ENCODE data around the gene UACA.

UACA gene

GRCh38 chr15:70608144-70608543, 155.2 kb downstream of the UACA start:
- TF ChIP-seq CTCF (IDR thresholded peaks at IDR 0.05; ENCODE audit: low read depth, low read length) = no peak
- DNase-seq (ENCODE audit: low read depth in 2 of 2) = peak; percentile 12 to 88
- no peak overlapping the region for H3K4me3 ChIP-seq (replicated peaks in 1 of 2; ENCODE audit: low read depth in 2 of 2, low read length in 2 of 2)

DNA sequence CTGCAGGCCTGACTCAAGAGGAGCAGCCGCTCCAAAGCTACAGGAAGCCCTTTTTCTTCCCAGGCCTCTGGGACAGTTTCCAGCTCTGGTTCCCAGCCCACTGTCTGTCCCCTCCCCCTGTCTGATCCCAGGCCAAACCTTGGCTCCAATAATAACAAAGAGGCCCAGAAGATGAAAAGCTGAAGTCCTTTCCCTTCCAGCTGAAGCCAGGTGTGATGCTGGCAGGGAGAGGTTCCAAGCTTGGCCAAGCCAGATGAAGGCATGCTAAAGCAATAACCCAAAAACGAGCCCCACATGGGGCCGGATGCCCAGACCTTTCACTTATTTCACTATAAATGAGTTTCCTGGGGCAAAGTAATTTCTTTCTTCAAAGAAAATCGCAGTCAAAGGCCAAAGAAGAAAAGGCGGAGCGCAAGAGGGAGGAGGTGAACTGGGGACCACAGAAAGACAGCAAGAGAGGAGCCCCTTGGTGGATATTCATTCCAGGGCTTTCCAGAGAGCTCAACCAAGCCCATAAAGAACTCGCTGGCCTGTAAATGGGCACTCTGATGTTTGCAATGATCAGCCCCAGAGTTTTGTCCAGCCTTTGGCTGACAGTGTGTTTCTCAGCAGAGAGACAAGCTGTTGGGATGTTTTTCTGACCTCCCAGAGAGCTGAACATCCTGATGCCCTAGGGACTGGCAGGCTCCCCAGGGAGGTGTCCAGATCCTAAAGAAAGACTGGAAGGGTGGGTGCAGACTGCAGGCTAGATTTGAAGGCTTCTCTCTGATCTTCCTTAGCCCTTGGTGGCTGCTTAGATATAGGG, 157.6 kb downstream of the UACA start:
- TF ChIP-seq CTCF (IDR thresholded peaks at IDR 0.05; ENCODE audit: low read depth, low read length) = no peak
- peak; percentile 81 to 92 for DNase-seq (ENCODE audit: low read depth in 2 of 2)
- H3K4me3 ChIP-seq (replicated peaks in 1 of 2; ENCODE audit: low read depth in 2 of 2, low read length in 2 of 2) = no peak overlapping the region

DNA sequence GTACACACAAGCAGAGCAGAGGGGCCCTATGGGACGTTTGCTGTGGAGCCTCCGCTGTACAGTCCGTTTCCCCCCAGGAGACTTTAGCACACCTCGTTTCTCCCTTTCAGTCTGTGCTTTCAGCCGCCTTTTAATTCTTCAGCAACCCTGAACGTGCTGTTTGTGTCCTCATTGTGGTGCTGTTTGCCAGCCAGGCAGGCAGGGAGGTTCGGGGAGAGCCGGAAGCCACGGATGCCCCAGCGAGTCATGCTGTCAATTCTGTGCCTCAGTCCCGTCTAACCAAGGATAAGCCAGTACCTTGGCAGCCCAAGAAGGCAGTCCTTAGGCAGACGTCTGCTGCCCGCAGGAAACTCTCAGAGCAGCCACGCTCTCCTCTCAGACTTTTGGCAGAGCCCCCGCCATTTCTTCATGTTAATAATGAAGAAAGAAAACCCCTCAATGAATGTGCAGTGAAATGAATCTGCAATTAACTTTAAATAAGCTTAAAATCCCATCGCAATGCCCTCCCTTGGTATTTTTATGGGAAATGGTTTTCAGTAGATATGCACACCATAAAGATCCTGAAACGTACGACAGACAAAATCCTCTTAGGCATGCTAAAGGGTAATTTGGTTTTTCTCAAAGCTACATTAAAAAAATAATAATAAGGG, 158.6 kb downstream of the UACA start:
- no peak overlapping the region for H3K4me3 ChIP-seq (replicated peaks in 1 of 2; ENCODE audit: low read depth in 2 of 2, low read length in 2 of 2)
- no peak for TF ChIP-seq CTCF (IDR thresholded peaks at IDR 0.05; ENCODE audit: low read depth, low read length)
- peak; percentile 47 to 52 for DNase-seq (ENCODE audit: low read depth in 2 of 2)
